GM12864 (cell line): Measurements from ENCODE around the gene AURKAIP1.
"Not testable (repeated sequence)": the region's sequence is repeated elsewhere in the genome, so short reads cannot be mapped to it uniquely, and the experiment has no call there.

Experiments used
- DNase-seq: peaks from one replicate; pipeline ENCODE4 v3.0.0-alpha.2; 2011; ENCODE audit warnings: low read depth
- H3K4me3 ChIP-seq: 2 replicates; pipeline ENCODE4 v1.5.1; 2011; ENCODE audit warnings: mild to moderate bottlenecking, low read depth, low read length, control low read depth
- TF ChIP-seq, protein P1 (sequence below): IDR thresholded peaks from 2 replicates; pipeline ENCODE4 v1.5.1; 2011; ENCODE audit warnings: low read depth, mild to moderate bottlenecking, moderate library complexity, low read length, control low read depth, inconsistent platforms; ENCODE audit errors: missing control alignments

AURKAIP1 gene

DNA sequence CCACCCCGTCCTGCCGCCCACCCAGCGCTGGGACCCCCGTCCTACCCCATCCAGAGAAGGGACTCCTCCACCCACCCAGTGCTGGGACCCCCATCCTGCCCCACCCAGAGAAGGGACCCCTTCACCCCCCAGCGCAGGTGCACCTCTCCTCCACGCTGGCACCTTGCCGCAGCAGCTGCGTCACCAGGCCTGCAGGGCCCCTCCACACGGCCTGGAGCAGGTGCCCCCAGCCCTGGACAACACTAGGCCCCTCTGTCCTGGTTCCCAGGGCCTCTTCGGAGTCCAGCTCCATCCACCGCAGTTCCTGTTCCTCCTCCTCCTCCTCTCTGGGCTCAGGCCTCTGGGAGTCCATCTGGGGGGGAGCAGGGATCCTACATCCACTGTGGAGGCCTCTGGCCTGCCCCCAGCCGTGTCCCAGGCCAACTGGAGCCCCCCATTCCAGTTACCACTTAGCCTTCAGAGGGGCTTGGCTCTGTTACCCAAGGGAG is 45.7 kb upstream of the AURKAIP1 start:
- TF ChIP-seq, protein P1, sequence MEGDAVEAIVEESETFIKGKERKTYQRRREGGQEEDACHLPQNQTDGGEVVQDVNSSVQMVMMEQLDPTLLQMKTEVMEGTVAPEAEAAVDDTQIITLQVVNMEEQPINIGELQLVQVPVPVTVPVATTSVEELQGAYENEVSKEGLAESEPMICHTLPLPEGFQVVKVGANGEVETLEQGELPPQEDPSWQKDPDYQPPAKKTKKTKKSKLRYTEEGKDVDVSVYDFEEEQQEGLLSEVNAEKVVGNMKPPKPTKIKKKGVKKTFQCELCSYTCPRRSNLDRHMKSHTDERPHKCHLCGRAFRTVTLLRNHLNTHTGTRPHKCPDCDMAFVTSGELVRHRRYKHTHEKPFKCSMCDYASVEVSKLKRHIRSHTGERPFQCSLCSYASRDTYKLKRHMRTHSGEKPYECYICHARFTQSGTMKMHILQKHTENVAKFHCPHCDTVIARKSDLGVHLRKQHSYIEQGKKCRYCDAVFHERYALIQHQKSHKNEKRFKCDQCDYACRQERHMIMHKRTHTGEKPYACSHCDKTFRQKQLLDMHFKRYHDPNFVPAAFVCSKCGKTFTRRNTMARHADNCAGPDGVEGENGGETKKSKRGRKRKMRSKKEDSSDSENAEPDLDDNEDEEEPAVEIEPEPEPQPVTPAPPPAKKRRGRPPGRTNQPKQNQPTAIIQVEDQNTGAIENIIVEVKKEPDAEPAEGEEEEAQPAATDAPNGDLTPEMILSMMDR: no peak
- no peak for DNase-seq
- no peak overlapping the region for H3K4me3 ChIP-seq

DNA sequence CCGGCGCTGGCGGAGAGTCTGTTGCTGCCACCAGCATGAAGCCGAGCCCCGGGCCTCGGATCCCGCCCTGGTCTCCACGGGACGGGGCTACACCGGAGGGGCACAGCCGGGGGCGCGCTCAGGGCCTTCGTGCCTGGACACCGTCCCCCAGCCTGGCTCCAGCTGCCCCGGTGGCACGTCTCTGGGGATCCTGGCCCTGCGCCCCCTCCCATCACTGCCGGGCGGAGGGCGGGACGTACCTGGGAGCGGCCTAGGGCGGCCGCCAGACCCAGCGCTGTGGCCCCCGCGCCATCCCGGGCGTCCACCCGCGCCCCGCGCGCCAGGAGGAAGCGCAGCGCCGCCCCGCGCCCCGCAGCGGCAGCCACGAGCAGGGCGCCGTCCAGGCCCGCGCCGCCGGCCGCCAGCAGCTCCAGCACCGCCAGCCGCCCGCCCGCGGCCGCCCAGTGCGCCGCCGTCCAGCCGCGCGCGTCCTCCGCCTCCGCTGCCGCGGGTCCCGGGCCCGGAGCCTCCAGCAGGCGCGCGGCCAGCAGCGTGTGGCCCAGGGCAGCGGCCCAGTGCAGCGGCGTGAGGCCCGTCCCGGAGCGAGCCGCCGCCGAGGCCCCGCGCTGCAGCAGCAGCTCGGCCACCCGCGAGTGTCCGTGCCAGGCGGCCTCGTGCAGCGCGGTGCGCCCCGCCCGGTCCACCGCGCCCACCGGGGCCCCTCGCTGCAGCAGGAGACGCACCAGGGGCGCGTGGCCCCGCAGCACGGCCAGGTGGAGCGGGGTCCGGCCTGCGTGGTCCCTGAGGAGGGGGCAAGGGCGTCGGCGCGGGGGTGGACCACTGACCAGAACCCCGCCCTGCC is 45.0 kb upstream of the AURKAIP1 start:
- DNase-seq: no peak
- TF ChIP-seq, protein P1: no peak
- no peak overlapping the region for H3K4me3 ChIP-seq

DNA sequence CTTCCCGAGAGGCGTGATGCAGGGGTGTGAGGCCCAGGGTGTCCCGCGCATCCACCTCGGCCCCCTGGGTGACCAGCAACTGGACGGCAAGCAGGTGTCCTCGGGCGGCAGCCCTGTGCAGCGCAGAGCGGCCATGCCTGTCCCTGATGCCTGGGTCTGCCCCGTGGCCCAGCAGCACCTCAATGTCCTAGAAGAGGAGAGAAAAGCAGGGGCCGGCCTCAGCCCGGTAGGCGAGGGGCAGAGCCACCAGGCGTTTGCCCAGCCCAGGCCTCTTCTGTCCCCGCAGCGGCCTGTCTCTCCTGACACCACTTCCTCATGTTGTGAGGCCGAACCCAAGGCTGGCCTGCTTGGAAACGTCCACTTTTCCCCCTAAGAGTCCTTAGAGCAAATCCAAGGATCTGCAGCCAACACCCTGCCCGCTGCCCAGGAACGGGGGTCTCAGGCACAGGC is 44.4 kb upstream of the AURKAIP1 start:
- DNase-seq: no peak
- H3K4me3 ChIP-seq: no peak overlapping the region
- TF ChIP-seq, protein P1: no peak

DNA sequence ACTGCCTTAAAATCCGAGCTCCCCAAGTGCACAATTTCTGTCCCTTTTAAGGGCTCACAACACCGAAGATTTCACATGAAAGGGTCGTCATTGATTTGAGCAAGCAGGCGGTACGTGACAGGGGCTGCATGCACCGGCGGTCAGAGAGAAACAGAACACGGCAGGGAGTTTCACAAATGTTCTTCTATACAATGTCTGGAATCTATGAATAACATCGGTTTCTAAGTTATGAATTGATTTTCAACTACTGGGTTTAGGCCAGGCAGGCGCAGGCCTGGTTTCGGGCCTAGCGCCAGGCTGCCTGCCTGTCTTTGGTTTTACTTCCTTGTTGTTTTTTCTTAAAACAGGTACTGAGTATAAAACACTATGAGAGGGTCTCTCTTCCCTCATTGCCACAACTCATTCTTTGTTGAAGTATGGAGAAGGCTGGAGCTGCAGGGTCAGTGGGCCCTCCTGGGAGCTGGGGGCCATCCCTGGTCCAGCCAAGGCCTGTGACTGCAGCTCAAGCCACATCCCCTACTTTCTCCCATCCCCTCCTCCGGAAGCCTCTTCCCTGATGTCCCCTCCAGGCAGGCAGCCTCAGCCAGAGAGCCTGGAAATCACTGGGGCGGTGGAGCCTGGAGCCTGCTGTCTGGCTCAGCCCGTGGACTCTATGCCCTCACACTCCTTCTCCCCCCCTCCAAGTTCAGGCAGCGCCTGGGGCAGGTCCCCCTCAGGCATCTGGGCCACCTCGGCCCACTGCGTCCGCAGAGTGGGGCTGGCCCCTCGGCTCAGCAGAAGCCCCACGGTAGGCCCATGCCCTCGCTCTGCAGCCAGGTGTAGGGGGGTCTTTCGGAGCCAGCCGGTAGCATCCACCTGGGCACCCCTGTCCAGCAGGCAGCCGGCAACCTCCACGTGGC is 43.7 kb upstream of the AURKAIP1 start:
- TF ChIP-seq, protein P1: no peak
- DNase-seq: no peak
- H3K4me3 ChIP-seq: no peak overlapping the region

DNA sequence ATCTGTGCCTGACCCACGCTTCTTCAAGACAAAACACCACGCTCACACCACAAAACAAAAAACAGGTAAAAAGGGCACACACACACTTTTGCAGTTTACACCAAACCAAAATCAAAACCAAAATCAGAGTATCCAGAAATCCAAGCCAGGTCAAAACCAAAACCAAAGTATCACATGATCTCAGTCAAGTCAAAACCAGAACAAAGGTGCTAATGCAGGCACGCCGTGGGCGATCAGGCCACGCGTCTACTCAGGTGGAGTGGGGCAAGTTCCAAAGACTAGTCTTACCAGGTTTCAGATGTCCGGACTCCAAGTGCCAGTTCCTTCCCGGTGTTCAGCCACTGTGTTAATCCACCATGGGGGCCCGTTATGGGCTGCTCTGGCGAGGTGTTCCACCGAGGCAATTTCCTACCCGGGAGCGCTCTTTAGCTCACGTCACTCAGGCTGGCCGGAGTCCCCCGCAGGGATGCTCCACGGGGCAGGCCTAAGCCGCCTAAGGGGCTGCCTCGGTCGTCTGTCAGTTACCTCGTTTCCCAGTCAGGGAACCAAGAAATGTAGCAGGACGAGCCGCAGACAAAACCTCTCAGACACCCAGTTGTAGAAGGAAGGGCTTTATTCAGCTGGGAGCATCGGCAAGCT is 42.9 kb upstream of the AURKAIP1 start:
- H3K4me3 ChIP-seq, DNase-seq: not testable (repeated sequence)

DNA sequence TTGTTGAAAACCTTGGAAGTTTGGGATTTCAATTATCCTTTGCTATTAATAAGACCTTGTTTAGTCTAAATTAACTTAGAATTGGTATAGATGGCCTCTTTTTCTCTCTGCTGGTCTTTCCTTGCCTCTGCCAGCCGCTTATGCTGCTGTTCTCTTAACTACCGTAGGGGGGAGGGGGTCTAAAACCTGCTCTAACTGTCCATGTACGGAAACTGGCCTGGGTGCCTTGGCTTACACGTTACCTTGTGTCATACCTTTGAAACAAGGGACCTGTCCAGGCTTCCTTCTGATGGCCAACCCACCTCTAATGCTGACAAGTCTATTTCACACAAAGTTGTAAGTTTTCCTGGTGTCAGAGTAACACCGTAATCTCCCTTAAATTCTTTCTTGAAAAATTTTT is 42.4 kb upstream of the AURKAIP1 start:
- DNase-seq, H3K4me3 ChIP-seq: not testable (repeated sequence)

DNA sequence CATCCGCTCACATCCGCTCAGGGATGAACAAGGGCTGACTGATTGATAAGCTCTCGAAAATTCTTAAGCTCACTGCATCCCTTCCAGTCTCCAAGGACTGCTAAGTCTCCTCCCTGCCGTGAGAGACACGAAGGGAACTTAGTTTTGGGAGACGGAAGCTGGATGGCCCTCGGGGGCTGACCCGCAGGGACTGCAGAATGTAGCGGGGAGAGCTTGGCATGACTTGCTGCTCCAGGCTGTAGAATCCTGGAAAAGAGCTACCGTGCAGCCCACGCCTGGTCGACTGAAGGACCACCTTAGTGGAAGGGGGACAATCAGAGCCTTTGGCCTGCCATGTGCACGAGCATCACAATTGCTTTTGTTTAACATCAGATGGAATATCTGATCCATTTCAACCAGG is 40.7 kb upstream of the AURKAIP1 start:
- H3K4me3 ChIP-seq: no peak overlapping the region
- no peak for DNase-seq
- TF ChIP-seq, protein P1: no peak

DNA sequence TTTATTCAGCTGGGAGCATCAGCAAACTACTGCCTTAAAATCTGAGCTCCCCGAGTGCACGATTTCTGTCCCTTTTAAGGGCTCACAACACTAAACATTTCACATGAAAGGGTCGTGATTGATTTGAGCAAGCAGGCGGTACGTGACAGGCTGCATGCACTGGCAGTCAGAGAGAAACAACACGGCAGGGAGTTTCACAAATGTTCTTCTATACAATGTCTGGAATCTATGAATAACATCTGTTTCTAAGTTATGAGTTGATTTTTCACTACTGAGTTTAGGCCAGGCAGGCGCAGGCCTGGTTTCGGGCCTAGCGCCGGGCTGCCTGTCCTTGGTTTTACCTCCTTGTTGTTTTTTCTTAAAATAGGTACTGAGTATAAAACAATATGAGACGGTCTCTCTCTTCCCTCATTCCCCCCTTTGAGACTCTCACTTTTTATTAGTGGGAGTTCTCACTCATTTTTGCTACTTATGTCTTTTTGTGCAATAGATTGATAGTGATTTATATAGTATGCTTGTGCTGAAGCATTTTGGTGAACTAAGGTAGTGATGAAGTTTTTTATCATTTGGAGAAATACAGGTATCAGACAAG is 37.4 kb upstream of the AURKAIP1 start:
- not testable (repeated sequence) for DNase-seq

More for the DNA sequence above, 37.4 kb upstream of the AURKAIP1 start:
- not testable (repeated sequence) for H3K4me3 ChIP-seq
